IPS DF 4.7 (cell line): ENCODE data around the gene ELP6.
"Not testable (repeated sequence)": the region's sequence is repeated elsewhere in the genome, so short reads cannot be mapped to it uniquely, and the experiment has no call there.

Experiments
- DNase-seq: peaks from one replicate; pipeline ENCODE4 v3.0.0-alpha.2; 2013; ENCODE audit warnings: low spot score; ENCODE audit errors: extremely low read depth

Gene ELP6

DNA sequence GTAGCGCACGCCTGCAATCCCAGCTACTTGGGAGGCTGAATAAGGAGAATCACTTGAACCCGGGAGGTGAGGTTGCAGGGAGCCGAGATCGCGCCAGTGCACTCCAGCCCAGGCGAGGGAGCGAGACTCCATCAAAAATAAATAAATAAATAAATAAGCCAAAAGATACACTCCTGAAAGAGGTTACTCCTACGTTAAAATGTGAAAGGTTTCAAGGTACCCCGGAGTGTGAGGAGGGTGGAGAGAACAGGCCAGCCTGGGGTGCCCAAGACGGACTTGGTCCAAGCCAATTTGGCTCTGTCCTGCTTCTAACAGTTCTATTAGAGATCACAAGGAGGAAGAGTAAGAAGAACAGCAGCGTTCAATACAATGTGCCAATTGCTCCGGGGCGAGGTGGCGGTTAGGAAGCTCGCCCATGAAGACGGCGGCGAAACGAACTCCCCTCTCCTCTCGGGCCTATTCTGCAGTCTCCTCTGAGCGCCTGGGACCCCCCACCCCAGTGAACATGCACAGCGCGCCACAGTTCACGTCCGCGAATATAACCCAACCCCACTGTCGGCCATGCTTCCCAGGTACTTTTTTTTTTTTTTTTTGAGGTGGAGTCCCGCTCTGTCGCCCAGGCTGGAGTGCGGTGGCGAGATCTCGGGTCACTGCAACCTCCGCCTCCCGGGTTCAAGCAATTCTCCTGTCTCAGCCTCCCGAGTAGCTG, 942 bp downstream of the ELP6 start:
- no peak for DNase-seq

DNA sequence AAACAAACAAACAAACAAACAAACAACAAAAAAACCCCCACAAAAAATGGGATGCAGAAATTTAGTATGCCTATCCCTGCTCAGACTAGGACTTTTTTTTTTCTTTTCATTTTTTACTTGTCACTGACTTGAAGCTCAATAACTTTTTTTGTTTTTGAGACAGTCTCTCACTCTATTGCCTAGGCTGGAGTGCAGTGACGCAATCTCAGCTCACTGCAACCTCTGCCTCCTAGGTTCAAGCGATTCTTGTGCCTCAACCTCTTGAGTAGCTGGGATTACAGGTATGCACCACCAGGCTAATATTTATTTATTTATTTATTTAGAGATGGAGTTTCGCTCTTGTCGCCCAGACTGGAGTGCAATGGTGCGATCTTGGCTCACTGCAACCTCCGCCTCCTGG, 8.2 kb downstream of the ELP6 start:
- DNase-seq = not testable (repeated sequence)

DNA sequence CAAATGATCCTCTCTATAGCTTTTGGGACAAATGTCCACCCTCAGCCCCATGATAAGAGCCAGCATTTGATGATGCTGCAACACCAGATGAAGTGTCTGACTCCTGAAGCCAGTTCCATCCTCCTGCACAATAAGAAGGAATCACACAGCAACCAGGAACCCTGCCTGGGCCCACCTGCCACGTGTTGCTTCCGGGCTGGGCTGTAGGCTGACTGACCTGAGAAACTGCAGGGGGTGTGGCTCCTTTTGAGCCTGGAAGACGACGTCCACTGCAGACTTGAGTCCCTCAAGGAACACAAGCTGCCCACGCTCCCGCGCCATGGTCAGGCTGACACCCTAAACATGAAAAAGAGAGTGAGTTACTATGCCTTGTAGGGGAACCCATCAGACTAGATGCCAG, 9.4 kb downstream of the ELP6 start:
- DNase-seq = no peak

DNA sequence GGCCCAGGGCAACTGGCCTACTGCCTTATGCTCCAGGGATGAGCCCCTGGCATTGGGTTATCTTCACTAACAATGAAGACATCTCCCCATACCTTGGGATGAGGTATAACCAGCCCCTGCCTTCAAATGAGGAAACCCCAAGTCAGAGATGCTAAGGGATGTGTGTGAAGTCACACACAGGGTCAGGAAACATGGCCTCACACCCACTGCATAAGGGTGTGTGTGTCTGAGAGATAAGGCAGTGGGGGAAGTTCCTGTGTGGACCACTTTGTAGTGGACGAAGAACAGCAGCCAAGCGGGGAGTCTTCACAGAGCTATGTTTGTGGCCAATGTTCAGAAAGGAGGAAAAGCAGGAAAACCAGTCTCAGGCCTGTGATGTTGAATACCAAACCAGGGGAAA, 10.5 kb downstream of the ELP6 start:
- DNase-seq = no peak

DNA sequence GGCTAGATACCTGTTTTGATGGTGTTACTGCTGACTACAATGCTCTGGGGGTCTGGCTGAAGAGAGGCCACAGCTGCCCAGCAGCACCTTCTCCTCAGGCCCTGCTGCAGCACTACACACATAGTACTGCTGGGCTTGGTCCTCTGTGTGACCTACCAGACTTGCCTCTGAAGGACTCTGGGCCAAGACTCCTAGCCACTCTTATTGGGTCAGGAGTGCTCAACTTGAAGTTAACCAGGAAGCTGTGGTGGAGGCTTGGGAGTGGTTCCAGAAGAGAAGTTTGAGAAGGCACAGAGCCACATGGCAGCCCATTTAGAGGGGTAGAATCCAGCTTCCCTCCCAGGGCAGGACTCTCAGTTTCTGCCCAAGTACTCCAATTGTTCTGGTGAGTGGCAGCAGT, 16.6 kb downstream of the ELP6 start:
- DNase-seq = no peak

DNA sequence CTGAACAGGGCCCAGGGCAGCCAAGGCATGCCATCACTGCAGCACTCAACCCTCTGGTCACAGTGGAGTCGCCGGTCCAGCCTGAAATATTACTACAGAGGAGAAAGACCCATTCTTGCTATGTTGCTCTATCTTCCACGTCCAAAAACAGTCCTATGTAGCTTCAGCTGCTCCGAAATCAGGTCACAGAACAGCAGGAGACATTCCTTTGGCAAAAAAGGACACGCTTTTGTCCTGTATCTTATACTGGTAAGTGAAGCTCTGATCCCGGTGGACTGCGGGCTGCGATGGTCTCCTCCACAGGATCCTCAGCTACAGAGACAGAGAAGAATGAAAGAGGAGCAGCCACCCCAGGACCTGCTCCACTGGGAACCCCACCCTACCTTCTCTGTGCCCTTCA, 17.6 kb downstream of the ELP6 start:
- no peak for DNase-seq

DNA sequence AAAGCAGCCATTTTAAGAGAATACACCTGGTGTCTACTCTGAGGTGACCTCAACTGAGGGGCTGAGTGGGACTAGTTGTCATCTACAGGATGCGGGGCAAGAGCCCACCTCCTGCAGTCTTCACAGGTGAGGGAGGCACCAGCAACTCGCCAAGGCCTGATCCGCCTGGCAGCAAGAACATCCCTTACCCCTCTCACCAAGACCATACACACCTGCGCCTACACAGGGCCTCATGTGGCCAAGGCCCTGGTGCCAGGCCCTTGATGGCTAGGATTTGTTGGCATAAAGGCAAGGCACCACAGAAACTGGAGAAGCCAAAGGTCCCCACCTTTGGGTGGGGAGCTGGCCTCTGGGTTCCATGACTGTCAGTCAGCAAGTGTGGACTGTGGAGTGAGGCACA, 18.4 kb downstream of the ELP6 start:
- DNase-seq = no peak

DNA sequence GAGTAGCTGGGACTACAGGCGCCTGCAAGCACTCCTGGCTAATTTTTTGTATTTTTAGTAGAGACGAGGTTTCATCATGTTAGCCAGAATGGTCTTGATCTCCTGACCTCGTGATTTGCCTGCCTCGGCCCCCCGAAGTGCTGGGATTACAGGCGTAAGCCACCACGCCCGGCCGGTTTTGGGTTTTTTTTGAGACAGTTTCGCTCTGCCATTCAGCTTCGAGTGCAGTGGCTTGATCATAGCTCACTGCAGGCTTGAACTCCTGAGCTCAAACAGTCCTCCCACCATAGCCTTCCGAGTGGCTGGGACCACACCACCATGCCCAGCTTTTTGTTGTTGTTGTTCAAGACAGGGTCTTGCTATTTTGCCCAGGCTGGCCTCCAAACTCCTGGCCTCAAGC, 21.7 kb downstream of the ELP6 start:
- no peak for DNase-seq

DNA sequence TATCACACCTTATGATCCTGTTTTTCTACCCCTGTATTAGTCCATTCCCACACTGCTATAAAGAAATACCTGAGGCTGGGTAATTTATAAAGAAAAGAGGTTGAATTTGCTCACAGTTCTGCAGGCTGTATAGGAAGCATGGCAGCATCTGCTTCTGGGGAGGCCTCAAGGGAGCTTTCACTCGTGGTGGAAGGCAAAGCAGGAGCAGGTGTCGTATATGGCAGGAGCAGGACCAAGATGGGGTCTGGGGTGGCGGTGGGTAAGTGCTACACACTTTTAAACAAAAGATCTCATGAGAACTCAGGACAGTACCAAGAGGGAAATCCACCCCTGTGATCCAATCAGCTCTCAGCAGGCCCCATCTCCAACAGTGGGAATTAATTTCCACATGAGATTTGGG, 22.3 kb downstream of the ELP6 start:
- DNase-seq = no peak

DNA sequence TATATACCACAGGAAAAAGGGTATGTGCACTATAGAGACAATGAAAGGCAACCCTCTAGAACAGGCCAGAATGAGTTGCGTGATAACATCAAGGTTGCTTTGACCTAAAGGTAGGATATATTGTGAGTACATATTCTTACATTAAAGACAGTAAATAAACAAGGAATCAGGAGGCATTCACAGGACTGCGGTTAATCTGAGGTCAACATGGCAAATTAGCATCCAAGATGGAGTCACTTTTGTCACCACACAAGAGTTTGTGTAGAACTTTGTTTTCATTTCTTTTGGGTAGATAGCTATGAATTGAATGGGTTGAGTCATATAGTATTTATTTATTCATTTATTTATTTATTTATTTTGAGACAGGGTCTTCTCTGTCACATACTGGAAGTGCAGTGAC, 26.2 kb downstream of the ELP6 start:
- no peak for DNase-seq

DNA sequence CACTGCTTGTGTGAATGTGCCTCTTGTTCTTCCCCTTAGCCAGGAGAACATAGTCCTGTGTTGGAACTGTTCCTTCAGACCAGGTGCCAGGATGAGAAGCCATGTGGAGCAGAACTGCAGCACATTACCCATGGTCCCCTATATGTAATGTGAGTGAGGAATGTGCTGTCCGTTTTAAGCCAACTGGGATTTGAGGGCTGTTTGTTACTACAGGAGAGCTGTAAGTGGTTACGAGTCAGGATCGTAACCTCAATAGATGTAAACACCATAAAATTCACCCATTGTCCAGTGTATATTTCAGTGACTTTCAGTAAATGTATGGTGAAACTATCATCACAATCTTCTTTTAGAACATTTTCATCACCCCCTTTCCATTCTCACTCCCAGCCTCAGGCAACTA, 27.7 kb downstream of the ELP6 start:
- DNase-seq = no peak

DNA sequence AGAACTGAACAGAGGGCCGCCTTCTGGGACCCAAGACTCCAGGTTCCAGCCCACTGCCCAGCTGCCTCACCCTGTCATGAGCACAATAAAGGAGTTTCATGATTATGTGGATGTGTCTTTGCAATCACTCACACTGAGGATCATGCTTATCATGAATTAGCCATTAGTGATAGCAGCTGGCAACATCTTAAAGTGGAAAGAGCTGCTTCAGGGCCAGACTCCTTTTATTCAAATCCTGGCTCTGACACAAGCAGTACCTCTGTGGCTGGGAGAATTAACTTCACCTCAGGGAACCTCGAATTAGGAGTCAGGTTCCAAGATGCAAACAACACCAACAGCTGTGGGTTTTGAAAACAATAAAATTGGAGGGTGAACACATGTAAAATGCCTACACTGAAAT, 31.1 kb downstream of the ELP6 start:
- no peak for DNase-seq

DNA sequence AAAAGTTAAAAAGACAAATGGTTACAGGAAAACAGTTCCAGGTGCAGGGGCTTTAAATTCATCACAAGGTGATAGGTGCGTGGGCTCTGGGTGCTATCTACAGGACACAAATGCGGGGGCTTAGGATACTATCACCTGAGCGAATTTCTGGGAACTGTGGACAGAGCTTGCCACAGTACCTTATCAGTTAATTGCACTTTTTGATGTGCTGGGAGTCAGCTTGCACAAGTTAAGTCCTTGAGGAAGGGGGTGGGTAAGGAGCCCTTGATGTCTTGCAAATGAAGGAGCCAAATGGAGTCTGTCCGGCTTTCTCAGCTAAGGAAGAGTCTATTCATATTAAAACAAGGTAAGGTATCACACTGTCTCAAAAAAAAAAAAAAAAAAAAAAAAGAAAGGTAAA, 31.7 kb downstream of the ELP6 start:
- not testable (repeated sequence) for DNase-seq

DNA sequence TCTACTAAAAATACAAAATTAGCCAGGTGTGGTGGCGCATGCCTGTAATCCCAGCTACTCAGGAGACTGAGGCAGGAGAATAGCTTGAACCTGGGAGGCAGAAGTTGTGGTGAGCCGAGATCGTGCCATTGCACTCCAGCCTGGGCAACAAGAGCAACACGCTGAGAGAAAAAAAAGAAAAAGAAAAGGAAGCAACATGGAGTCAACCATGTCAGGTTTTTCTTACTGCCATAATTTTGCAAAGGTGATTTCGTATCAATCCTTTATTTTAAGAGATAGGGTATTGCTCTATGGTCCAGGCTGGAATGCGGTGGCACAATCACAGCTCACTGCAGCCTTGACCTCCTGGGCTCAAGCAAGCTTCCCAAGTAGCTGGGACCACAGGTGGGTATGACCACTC, 33.2 kb downstream of the ELP6 start:
- not testable (repeated sequence) for DNase-seq

DNA sequence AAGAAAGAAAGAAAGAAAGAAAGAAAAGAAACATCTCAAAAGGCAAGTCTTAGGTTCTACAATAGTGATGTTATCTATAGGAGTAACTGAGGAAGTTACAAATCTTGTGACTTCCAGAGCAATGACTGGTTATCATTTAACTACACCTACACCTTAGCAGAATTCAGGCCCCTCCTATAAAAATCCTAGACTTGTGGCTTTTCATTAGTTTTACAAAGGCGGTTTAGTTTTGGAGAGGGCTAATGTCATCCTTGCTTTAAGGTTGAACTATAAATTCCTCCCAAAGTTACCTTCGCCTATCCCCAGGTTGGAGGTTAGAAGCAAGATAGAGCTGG, 33.7 kb downstream of the ELP6 start:
- DNase-seq = no peak

DNA sequence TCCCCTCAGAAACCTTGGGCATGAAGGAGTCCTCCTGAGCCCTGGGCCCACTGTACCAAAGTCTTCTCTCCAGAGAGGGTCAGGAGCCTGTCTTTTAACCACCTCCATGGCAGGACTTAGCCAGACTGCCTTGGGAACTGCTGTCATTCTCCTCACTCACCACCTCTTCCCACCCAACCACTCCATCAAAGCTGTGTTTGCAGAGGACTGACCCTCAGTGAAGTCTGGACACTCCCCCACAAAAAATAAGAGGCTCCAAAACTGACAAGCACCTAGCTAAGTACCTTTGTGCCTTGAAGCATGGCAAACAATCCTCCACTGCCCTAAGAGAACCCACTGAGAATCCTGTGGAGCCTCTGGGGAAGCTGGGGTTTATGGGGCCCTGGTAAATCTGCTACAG, 35.5 kb downstream of the ELP6 start:
- DNase-seq = no peak

DNA sequence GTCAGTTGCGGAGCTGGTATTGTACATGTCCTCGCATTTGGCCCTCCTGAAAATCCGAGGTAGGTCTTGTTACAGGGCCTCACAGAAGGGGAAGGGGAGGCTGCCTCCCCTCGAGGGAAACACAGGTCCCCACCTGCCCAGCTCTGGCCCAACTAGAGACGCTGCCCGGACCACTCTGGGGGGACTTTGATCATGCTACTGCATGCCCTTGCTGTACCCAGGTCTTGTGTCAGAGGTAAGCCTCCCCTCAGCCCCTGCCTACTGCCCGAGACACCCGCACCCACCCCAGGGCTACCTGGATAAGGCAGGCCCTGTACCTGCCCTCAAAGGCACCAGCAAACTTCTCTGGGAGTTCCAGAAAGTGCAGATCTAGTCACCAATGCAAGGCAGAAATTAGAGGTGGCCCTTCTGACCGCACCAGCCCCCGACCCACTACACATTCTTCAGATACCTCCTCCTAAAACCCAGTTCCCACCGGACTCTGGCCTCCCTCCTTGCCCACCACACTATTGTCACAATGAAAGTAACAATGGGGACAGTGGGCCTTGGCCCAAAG, 36.8 kb downstream of the ELP6 start:
- no peak for DNase-seq

DNA sequence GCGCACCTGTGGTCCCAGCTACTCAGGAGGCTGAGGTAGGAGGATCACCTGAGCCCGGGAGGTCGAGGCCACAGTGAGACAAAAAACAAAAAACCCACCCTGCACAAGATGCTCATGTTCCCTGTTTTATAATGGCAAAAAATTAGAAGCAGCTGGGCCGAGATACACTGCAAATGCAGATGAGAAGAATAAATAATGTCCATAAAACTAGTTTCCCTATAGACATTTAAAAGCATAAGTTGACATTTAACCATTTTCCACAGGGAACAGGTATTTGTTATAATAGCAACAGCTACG, 37.2 kb downstream of the ELP6 start:
- DNase-seq = no peak

DNA sequence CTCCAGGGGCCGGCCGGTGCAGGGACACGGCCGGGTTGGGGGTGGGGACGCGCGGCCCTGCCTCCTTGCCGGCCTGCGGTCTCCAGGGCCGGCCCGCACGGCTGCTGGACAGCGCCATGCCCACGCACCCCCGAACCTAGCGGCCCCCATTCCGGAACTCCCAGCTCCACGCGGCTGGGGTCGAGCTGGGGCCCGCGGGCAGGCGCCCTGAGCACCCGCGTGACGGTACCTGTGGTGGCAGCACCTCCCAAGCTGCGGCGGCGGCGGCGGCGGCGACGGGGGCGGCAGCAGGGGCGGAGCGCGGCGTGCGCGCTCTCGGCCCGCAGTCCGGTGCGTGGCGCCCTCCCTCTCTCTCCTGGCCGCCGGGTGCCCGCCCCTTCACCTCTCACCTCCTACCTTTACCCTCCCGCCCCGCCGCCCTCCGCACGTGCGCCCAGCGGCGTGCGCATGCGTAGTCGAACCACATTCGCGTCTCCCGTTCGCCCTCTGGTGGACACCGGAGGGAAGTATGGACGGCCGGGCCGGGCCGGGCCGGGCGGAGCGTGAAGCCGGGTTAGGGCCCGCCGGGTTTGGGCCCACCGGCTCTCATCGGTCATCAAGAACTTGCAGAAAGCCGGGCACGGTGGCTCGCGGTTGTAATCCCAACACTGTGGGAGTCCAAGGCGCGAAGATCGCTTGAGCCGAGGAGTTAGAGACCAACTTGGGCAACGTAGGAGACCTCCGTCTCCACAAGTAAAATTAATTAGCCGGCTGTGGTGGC, 37.8 kb downstream of the ELP6 start, which contains the start of gene SCAP:
SCAP (minus strand) TSS at position 372 of the 760 bp plus-strand sequence. CDS start 32,948 bp downstream, outside the sequence.
- DNase-seq = no peak

DNA sequence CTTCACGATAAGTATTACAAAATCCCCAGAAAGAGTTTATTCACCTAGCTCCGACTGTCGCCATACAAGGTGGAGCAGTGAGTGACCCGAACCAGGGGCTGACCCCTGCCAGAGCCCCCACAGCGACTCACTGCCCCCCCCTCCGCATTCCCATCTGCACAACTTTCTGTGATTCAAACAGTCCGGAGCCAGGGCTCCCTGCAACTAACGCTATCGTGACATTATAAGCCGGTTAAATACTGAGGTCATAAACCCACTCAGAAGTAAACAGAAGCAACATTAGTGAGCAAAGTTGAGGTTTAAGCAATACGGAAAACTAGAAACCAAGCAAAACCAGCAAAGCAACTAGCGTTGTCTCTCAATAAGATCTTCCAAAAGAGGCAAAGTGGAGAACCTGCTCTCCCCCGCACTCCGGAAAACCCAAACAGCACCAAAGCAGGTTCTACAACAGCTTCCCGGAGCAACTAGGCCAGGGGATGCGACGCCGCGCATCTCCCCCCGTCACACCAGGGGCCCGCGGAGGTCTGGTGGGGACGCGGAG, 38.4 kb downstream of the ELP6 start:
- no peak for DNase-seq

DNA sequence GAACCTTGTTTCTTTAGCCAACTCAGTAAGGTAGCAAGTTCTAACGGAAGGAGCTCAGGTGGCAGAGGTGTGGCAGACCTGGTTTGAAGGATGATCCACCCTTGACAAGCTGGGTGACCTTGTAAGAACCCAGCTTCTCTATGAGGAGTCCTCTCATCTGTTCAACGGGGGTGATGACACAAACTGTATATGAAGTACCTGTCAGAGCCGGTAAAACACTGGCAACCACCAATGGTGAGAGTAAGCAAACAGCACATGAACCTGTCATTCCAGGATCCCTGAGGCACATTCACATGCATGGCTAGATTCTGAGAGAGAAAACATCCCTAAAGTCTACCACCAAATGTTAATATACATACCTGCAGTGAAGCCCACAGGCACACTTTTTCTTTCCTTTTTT, 40.1 kb downstream of the ELP6 start:
- no peak for DNase-seq

DNA sequence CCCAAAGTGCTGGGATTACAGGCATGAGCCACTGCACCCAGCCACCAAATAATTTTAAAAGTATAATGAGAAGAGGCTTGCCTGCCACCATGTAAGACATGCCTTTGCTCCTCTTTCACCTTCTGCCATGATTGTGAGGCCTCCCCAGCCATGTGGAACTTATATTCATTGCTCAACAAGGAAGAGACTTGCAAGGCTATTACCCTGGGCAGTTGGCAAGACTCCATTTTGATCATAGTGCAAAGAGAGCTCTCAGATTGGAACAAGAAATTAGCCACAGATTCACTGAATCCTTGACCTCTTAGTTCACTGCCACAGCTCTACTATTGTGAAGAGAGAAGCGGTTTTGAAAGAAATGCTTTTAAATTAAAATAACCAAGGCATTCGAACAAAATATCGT, 43.9 kb downstream of the ELP6 start:
- no peak for DNase-seq

DNA sequence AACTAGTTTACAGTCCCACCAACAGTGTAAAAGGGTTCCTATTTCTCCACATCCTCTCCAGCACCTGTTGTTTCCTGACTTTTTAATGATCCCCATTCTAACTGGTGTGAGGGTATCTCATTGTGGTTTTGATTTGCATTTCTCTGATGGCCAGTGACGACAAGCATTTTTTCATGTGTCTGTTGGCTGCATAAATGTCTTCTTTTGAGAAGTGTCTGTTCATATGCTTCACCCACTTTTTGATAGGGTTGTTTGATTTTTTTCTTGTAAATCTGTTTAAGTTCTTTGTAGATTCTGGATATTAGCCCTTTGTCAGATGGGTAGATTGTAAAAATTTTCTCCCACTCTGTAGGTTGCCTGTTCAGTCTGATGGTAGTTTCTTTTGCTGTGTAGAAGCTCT, 45.2 kb downstream of the ELP6 start:
- DNase-seq = not testable (repeated sequence)
